Mesendoderm (in vitro differentiated cells): ENCODE results near the gene DCTN4.
A peak's percentile ranks its signal among the peaks of the same experiment; 100 is the strongest.

Experiments used
- DNase-seq: peaks from one replicate; pipeline ENCODE4 v3.0.0; 2013
- H2AK5ac ChIP-seq: 2 replicates; pipeline ENCODE4 v1.6.1; 2013; ENCODE audit warnings: low read length, inconsistent platforms
- H2BK120ac ChIP-seq: 2 replicates; pipeline ENCODE4 v1.6.1; 2013; ENCODE audit warnings: low read depth, mild to moderate bottlenecking, low read length, moderate library complexity, mixed read lengths
- H2BK15ac ChIP-seq: replicated peaks from 2 replicates; pipeline ENCODE4 v1.6.1; 2013; ENCODE audit warnings: low read depth, mild to moderate bottlenecking, moderate library complexity
- H2BK5ac ChIP-seq: 2 replicates; pipeline ENCODE4 v1.6.1; 2013; ENCODE audit warnings: low read length, inconsistent platforms
- H3K18ac ChIP-seq: 2 replicates; pipeline ENCODE4 v1.6.1; 2013; ENCODE audit warnings: mild to moderate bottlenecking, low read length, mixed read lengths
- H3K23ac ChIP-seq: one replicate; pipeline ENCODE4 v1.6.1; 2013; ENCODE audit warnings: low read length
- H3K27ac ChIP-seq: 2 replicates; pipeline ENCODE4 v1.5.1; 2013; ENCODE audit warnings: low read depth, mild to moderate bottlenecking, inconsistent platforms, low read length, moderate library complexity
- H3K27me3 ChIP-seq: 2 replicates; pipeline ENCODE4 v1.6.1; 2013; ENCODE audit warnings: low read length, control low read depth, mild to moderate bottlenecking, inconsistent platforms; ENCODE audit not compliant: insufficient read depth, poor library complexity
- H3K36me3 ChIP-seq: 2 replicates; pipeline ENCODE4 v1.6.1; 2013; ENCODE audit warnings: low read length, inconsistent platforms; ENCODE audit not compliant: control insufficient read depth, insufficient read depth
- H3K4ac ChIP-seq: one replicate; pipeline ENCODE4 v1.6.1; 2013; ENCODE audit warnings: low read depth, mild to moderate bottlenecking, low read length, moderate library complexity
- H3K4me1 ChIP-seq: 2 replicates; pipeline ENCODE4 v1.6.1; 2013; ENCODE audit warnings: low read depth, low read length, inconsistent platforms; ENCODE audit not compliant: control insufficient read depth
- H3K4me2 ChIP-seq: 2 replicates; pipeline ENCODE4 v1.6.1; 2013; ENCODE audit warnings: low read length
- H3K4me3 ChIP-seq: 2 replicates; pipeline ENCODE4 v1.5.1; 2013; ENCODE audit warnings: mild to moderate bottlenecking, low read length
- H3K56ac ChIP-seq: one replicate; pipeline ENCODE4 v1.6.1; 2013; ENCODE audit warnings: low read length
- H3K79me1 ChIP-seq: 2 replicates; pipeline ENCODE4 v1.6.1; 2013; ENCODE audit warnings: low read length, inconsistent platforms
- H3K79me2 ChIP-seq: 2 replicates; pipeline ENCODE4 v1.6.1; 2013; ENCODE audit warnings: mild to moderate bottlenecking, low read length; ENCODE audit not compliant: control insufficient read depth, insufficient read depth
- H3K9ac ChIP-seq: 2 replicates; pipeline ENCODE4 v1.6.1; 2013; ENCODE audit warnings: low read length, inconsistent platforms
- H4K5ac ChIP-seq: one replicate; pipeline ENCODE4 v1.6.1; 2013; ENCODE audit warnings: low read length
- H4K8ac ChIP-seq: one replicate; pipeline ENCODE4 v1.6.1; 2013; ENCODE audit warnings: low read depth, mild to moderate bottlenecking, control low read depth, low read length, moderate library complexity
- WGBS: extraction: QIAGEN DNeasy Blood & Tissue Kit; methylation state at CpG from one replicate; pipeline ENCODE4 v1.1.7; 2013; ENCODE audit warnings: low lambda C conversion rate, missing lambda C conversion rate; ENCODE audit not compliant: insufficient coverage; ENCODE audit errors: extremely low coverage; 5-methylcytosine and 5-hydroxymethylcytosine counted together

DCTN4 gene

DNA sequence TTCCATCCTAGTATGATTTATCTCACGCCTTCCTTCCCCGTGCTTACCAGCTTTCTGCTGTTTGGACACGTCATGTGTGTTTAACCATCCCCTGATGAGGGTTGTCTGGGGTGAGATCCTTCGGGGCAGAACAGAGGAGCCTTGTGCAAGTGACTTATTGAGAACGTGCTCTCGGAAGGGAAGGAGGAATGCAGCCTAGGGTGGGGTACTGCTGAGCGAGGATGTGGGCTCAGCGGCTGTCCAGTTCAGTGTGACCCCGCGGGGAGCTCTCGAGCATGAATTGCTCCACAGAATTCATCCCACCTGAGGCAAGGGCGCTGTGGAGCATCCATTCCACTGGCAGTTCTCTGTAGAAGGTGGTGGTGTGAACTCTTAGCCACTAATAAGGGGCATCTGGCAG is 93.8 kb downstream of the DCTN4 start:
- DNase-seq, result no peak

DNA sequence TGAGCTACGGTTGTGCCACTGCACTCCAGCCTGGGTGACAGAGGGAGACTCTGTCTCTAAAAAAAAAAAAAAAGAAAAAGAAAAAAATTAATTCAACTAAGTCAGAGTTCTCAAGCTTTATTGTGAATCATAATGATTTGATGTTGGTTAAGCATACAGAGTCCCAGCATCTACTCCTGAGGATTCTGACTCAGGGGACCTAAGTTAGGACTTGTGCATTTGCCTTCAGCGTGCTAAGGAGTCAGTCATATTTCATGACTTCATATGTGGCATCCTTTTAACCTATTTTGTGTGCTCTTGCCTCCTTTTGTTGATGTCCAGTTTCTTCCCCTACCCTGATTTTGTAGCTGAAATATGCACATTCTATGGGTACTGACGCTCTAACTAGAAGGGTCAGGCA is 94.9 kb downstream of the DCTN4 start:
- H3K23ac ChIP-seq, result no peak overlapping the region
- no CpG with 5 or more reads among the region's 3 CpGs for WGBS
- H4K5ac ChIP-seq, result no peak overlapping the region
- DNase-seq, result no peak
- H4K8ac ChIP-seq, result no peak overlapping the region
- H3K18ac ChIP-seq, result no peak overlapping the region
- no peaks in the 10 kb centered on the region for H3K27me3 ChIP-seq
- no peak overlapping the region for H3K9ac ChIP-seq
- H3K79me2 ChIP-seq, result no peaks in the 10 kb centered on the region
- no peak overlapping the region for H2BK5ac ChIP-seq
- H2AK5ac ChIP-seq, result no peak overlapping the region
- no peak overlapping the region for H3K56ac ChIP-seq
- no peaks in the 10 kb centered on the region for H3K36me3 ChIP-seq
- H3K4me3 ChIP-seq, result no peak overlapping the region
- no peak overlapping the region for H2BK15ac ChIP-seq
- no peak overlapping the region for H3K27ac ChIP-seq
- H3K4me1 ChIP-seq, result peaks cover 4% of the 10 kb centered on the region
- H3K4me2 ChIP-seq, result no peak overlapping the region
- no peak overlapping the region for H3K4ac ChIP-seq
- H3K79me1 ChIP-seq, result no peaks in the 10 kb centered on the region
- no peak overlapping the region for H2BK120ac ChIP-seq

More for the DNA sequence above, 93.8 kb downstream of the DCTN4 start:
- peaks cover 5% of the 10 kb centered on the region for H3K4me1 ChIP-seq
- H3K23ac ChIP-seq, result no peak overlapping the region
- H4K5ac ChIP-seq, result no peak overlapping the region
- H2AK5ac ChIP-seq, result no peak overlapping the region
- H3K79me2 ChIP-seq, result no peaks in the 10 kb centered on the region
- no CpG with 5 or more reads among the region's 12 CpGs for WGBS
- no peak overlapping the region for H2BK120ac ChIP-seq
- no peak overlapping the region for H3K18ac ChIP-seq
- no peaks in the 10 kb centered on the region for H3K79me1 ChIP-seq
- H3K56ac ChIP-seq, result no peak overlapping the region
- H3K4me3 ChIP-seq, result no peak overlapping the region
- H3K4me2 ChIP-seq, result no peak overlapping the region
- no peaks in the 10 kb centered on the region for H3K36me3 ChIP-seq
- no peak overlapping the region for H2BK15ac ChIP-seq
- H3K9ac ChIP-seq, result no peak overlapping the region
- H3K27ac ChIP-seq, result no peak overlapping the region
- H4K8ac ChIP-seq, result no peak overlapping the region
- H3K4ac ChIP-seq, result no peak overlapping the region
- no peaks in the 10 kb centered on the region for H3K27me3 ChIP-seq
- no peak overlapping the region for H2BK5ac ChIP-seq

DNA sequence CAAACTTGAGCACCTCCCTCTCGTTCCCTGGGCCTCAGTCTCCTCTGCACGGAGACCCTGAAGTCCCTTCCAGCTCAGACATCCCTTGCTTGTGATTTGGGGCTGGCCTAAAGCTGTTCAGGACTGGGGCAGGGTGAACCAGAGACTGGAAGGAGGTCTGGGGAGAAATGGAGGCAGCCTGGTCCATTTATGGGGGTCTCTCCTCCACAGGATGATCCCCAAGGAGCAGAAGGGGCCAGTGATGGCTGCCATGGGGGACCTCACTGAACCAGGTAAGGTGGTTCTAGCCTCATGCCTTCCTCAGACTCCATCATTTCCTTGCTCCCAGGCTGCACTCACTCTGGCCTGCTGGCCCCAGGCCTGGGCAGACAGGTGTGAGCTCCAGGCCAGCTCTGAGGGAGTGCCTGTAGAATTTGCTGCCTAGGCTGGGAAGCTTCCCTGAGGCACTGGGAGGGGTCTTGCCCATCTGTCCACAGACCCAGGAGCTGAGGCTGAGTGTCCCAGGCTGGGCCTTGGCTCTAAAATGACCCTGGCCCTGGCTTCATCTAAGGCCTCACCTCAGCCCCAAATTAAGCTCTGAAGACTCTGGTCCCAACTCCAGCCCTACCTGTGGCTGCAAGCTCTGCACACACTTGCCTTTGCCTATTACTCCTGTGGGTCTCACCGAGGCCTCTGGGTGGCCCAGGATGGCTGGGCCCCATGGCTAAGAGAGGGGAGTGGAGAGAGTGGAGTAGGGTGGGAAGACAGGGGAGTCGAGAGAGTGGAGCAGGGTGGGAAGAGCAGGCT is 95.9 kb downstream of the DCTN4 start:
- Histone ChIP-seq H4K8ac (no peak overlapping the region), H2BK5ac (no peak overlapping the region), H3K23ac (no peak overlapping the region), H3K4me2 (no peak overlapping the region), H3K18ac (no peak overlapping the region), H2BK120ac (no peak overlapping the region), H2BK15ac (no peak overlapping the region), H3K27ac (no peak overlapping the region), H3K36me3 (no peaks in the 10 kb centered on the region), H4K5ac (no peak overlapping the region), H3K79me2 (no peaks in the 10 kb centered on the region), H3K56ac (no peak overlapping the region), H3K4me3 (no peak overlapping the region), H3K4ac (no peak overlapping the region), H3K9ac (no peak overlapping the region), H2AK5ac (no peak overlapping the region), H3K27me3 (no peaks in the 10 kb centered on the region), H3K4me1 (peaks cover 4% of the 10 kb centered on the region), H3K79me1 (no peaks in the 10 kb centered on the region)
- peak; percentile 19 for DNase-seq
- WGBS, result no CpG with 5 or more reads among the region's 4 CpGs

DNA sequence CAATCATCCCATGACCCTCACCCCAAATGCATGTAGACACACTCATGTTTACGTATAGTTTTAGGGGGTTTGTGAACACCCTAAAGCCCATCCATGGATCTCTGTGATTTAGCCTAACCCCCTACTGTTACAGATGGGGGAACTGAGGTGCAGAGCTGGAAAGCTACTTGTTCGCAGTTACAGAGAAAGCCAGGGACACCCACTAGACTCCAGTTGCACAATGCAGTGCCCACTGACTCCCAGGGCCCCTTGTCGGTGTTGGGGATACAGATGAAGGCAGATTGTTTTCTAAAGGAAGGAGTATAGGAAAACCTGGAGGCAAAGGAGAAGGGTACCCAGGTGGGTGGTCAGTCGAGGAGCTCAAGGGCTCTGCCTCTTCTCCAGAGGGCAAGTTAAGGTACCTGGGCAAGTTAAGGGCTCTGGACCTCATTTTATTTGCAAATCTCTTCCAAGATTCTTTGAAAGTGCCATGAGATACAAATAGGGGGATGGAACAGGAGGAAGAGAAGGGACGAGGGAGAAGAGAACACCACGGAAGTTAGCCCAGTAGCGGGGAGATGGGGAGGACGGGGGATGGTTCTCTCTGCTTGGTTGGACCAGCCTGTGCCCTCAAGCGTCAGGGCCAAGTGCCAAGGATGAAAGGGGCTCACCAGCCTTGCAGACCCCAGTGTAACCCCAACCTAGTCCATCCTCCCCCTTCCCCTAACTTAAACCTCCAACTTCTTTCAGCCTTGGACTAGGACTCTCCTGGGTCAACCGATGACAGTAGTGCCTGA is 96.8 kb downstream of the DCTN4 start:
- Histone ChIP-seq H2BK120ac (no peak overlapping the region), H3K23ac (no peak overlapping the region), H3K79me1 (no peaks in the 10 kb centered on the region), H4K8ac (no peak overlapping the region), H3K4me2 (no peak overlapping the region), H3K9ac (no peak overlapping the region), H3K27ac (no peak overlapping the region), H4K5ac (no peak overlapping the region), H3K36me3 (no peaks in the 10 kb centered on the region), H2BK15ac (no peak overlapping the region), H3K18ac (no peak overlapping the region), H3K4ac (no peak overlapping the region), H3K56ac (no peak overlapping the region), H2AK5ac (no peak overlapping the region), H3K4me1 (peaks cover 4% of the 10 kb centered on the region), H3K27me3 (no peaks in the 10 kb centered on the region), H3K4me3 (no peak overlapping the region), H3K79me2 (no peaks in the 10 kb centered on the region), H2BK5ac (no peak overlapping the region)
- DNase-seq, result no peak
- no CpG with 5 or more reads among the region's 10 CpGs for WGBS

DNA sequence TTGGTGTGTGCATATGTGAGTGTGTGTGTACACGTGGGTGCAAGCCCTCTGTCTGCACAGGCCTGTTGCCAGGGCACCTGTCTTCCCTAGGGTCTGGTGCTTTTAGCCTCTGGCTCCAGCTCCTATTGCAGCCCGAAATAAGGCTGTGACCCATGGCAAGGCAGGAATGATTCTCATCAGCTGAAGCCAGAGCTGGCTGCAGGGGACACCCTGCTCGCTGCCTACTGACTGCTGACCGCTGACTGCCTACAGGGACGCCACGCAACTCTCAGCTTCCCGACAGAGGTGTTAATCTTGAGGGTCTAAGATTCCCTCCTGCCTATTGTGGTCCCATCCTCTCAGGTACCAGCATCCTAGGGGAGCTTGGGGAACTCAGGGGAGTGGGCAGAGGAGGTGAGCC is 97.7 kb downstream of the DCTN4 start, which contains the start of gene MYOZ3:
TSS of gene MYOZ3 (plus strand) at position 166 of the 400 bp plus-strand sequence. CDS start 1,691 bp downstream, outside the sequence.
- Histone ChIP-seq H3K56ac (peak within 1 kb of the TSS; percentile 34), H2BK5ac (no peak within 1 kb of the TSS), H3K9ac (no peak within 1 kb of the TSS), H3K79me2 (no peaks in the 10 kb centered on the region), H2AK5ac (no peak within 1 kb of the TSS), H4K8ac (no peak within 1 kb of the TSS), H3K18ac (no peak within 1 kb of the TSS), H3K36me3 (no peaks in the 10 kb centered on the region), H2BK15ac (no peak within 1 kb of the TSS), H3K79me1 (no peaks in the 10 kb centered on the region), H3K23ac (no peak within 1 kb of the TSS), H2BK120ac (no peak within 1 kb of the TSS), H3K4me3 (no peak within 1 kb of the TSS), H3K27ac (no peak within 1 kb of the TSS), H3K4me1 (peaks cover 4% of the 10 kb centered on the region), H4K5ac (no peak within 1 kb of the TSS), H3K4me2 (no peak within 1 kb of the TSS), H3K27me3 (no peaks in the 10 kb centered on the region), H3K4ac (no peak within 1 kb of the TSS)
- DNase-seq, result peak; percentile 6
- WGBS, result no CpG with 5 or more reads among the region's 7 CpGs
